NCI-H146 treated with DMSO at 0.1 percent for 48 hours (cell line): ENCODE measurements around the gene NFIL3.
"Not testable (repeated sequence)": the region's sequence is repeated elsewhere in the genome, so short reads cannot be mapped to it uniquely, and the experiment has no call there.

ENCODE experiments used
- DNase-seq: peaks from one replicate; lab custom pipeline; 2025; ENCODE audit not compliant: unreplicated experiment; lab: John Stamatoyannopoulos, UW

NFIL3 gene

GRCh38 chr9:91395553-91396471 lies 27.8 kb downstream of the NFIL3 start:
- no peak for DNase-seq

- no peak for DNase-seq
These were observed 28.5 kb downstream of the NFIL3 start for GRCh38 chr9:91395106-91395552.

GRCh38 chr9:91393826-91394225 lies 29.8 kb downstream of the NFIL3 start:
- DNase-seq = no peak

GRCh38 chr9:91392435-91392834 lies 31.2 kb downstream of the NFIL3 start:
- no peak for DNase-seq

GRCh38 chr9:91391818-91392217 lies 31.8 kb downstream of the NFIL3 start:
- DNase-seq = no peak

GRCh38 chr9:91391412-91391811 lies 32.2 kb downstream of the NFIL3 start:
- no peak for DNase-seq

GRCh38 chr9:91389686-91390085 lies 33.9 kb downstream of the NFIL3 start:
- not testable (repeated sequence) for DNase-seq

- no peak for DNase-seq
These were observed 36.9 kb downstream of the NFIL3 start for GRCh38 chr9:91386765-91387164.

- no peak for DNase-seq
These were observed 38.7 kb downstream of the NFIL3 start for GRCh38 chr9:91384954-91385353.

GRCh38 chr9:91383577-91383976 lies 40.1 kb downstream of the NFIL3 start:
- DNase-seq = no peak

GRCh38 chr9:91382298-91382697 lies 41.3 kb downstream of the NFIL3 start:
- no peak for DNase-seq

GRCh38 chr9:91379426-91379825 lies 44.2 kb downstream of the NFIL3 start:
- DNase-seq = no peak

- no peak for DNase-seq
These were observed 44.9 kb downstream of the NFIL3 start for GRCh38 chr9:91378695-91379127.

GRCh38 chr9:91378054-91378453 lies 45.6 kb downstream of the NFIL3 start:
- not testable (repeated sequence) for DNase-seq

- no peak for DNase-seq
These were observed 47.4 kb downstream of the NFIL3 start for GRCh38 chr9:91376239-91376638.

GRCh38 chr9:91374939-91375338 lies 48.7 kb downstream of the NFIL3 start:
- DNase-seq = no peak

- DNase-seq = no peak
These were observed 51.7 kb downstream of the NFIL3 start for GRCh38 chr9:91371894-91372293.

- not testable (repeated sequence) for DNase-seq
These were observed 53.6 kb downstream of the NFIL3 start for GRCh38 chr9:91370006-91370405.

- no peak for DNase-seq
These were observed 58.9 kb downstream of the NFIL3 start for GRCh38 chr9:91364702-91365101.

GRCh38 chr9:91364005-91364404 lies 59.6 kb downstream of the NFIL3 start:
- DNase-seq = no peak

- DNase-seq = no peak
These were observed 61.5 kb downstream of the NFIL3 start for GRCh38 chr9:91362051-91362611.

- peak; percentile 29 for DNase-seq
These were observed 62.2 kb downstream of the NFIL3 start, which contains the start of gene AUH for GRCh38 chr9:91361291-91362050. Gene AUH (minus strand): TSS chr9:91361918. CDS start chr9:91361889, 29 bp downstream.
